ENCODE measurements around the gene OR4X1.
"Not testable (repeated sequence)": the region's sequence is repeated elsewhere in the genome, so short reads cannot be mapped to it uniquely, and the experiment has no call there.

Gene OR4X1, protein sequence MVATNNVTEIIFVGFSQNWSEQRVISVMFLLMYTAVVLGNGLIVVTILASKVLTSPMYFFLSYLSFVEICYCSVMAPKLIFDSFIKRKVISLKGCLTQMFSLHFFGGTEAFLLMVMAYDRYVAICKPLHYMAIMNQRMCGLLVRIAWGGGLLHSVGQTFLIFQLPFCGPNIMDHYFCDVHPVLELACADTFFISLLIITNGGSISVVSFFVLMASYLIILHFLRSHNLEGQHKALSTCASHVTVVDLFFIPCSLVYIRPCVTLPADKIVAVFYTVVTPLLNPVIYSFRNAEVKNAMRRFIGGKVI

DNA sequence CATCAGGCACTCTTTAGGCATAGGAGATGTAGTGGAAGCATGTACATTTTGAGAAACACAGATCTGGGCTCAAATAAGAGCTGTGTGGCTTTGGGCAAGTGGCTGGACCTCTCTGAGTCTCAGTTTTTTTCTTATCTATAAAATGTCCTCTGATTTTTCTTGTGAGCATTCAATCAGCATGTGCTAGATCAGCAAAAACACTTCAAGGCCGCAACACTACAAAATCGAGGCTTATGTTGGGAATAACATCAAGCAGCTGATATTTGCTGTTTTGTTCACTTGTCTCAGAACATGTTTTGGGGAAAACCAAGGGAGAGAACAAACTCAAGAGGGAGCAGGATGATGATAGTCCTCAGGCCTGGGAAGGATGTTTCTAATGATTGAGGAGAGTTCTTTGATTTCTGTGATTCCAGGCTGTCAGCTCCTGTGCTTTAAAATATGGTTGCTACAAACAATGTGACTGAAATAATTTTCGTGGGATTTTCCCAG, at the start of gene OR4X1:
OR4X1 (plus strand) TSS at position 439 of the 489 bp plus-strand sequence; CDS start at position 439, 0 bp downstream.
- Histone ChIP-seq H3F3A (ENCODE audit: control insufficient read depth, insufficient read depth) (no peaks in the 10 kb centered on the region), H3K9me3 (ENCODE audit: control insufficient read depth, insufficient read depth, low read length) (no peaks in the 10 kb centered on the region), H3K4me3 (ENCODE audit: low read length) (no peak within 1 kb of the TSS), H4K20me1 (ENCODE audit: control insufficient read depth, insufficient read depth, low read depth, low read length) (no peaks in the 10 kb centered on the region), H3K27ac (ENCODE audit: low read depth, low read length) (no peak within 1 kb of the TSS), H3K9me2 (replicated peaks; ENCODE audit: control insufficient read depth, low read length) (no peaks in the 10 kb centered on the region), H3K4me2 (ENCODE audit: low read length) (no peak within 1 kb of the TSS), H3K36me3 (ENCODE audit: control insufficient read depth, low read length) (no peaks in the 10 kb centered on the region), H3K79me2 (ENCODE audit: control insufficient read depth, low read length) (no peaks in the 10 kb centered on the region), H3K4me1 (ENCODE audit: control insufficient read depth, low read length) (no peaks in the 10 kb centered on the region), H3K27me3 (ENCODE audit: control insufficient read depth, low read length) (no peaks in the 10 kb centered on the region)
- TF ChIP-seq EZH2phosphoT487 (IDR thresholded peaks at IDR 0.05; ENCODE audit: borderline replicate concordance, low read length) (no peak), CTCF (IDR thresholded peaks at IDR 0.05; ENCODE audit: low read depth, low read length, poor library complexity, severe bottlenecking) (no peak)

DNA sequence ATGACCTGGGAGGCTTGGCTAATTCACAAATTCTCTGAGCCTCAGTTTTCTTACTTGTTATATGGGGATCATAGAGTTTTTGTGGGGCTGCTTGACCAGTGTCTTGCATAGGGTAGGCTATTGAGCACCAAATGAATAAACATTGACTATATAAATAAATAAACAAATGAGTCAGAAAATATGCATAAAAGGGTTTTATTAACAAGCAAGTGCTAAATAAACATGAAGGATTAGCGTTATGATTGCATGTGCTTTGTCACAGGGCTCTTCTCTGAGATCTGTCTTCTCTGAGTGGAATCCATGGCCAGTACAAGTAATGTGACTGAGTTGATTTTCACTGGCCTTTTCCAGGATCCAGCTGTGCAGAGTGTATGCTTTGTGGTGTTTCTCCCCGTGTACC, 47.2 kb upstream of the OR4X1 start, which contains the start of gene OR4B1:
OR4B1 (plus strand) TSS at position 301 of the 400 bp plus-strand sequence; CDS start at position 301, 0 bp downstream.
- Histone ChIP-seq H3K36me3 (ENCODE audit: control insufficient read depth, low read length) (no peaks in the 10 kb centered on the region), H3K79me2 (ENCODE audit: control insufficient read depth, low read length) (no peaks in the 10 kb centered on the region), H3K9me3 (ENCODE audit: control insufficient read depth, insufficient read depth, low read length) (no peaks in the 10 kb centered on the region), H3K4me3 (ENCODE audit: low read length) (no peak within 1 kb of the TSS), H3K9me2 (replicated peaks; ENCODE audit: control insufficient read depth, low read length) (no peaks in the 10 kb centered on the region), H4K20me1 (ENCODE audit: control insufficient read depth, insufficient read depth, low read depth, low read length) (no peaks in the 10 kb centered on the region), H3K27ac (ENCODE audit: low read depth, low read length) (no peak within 1 kb of the TSS), H3F3A (ENCODE audit: control insufficient read depth, insufficient read depth) (no peaks in the 10 kb centered on the region), H3K27me3 (ENCODE audit: control insufficient read depth, low read length) (no peaks in the 10 kb centered on the region), H3K4me1 (ENCODE audit: control insufficient read depth, low read length) (no peaks in the 10 kb centered on the region), H3K4me2 (ENCODE audit: low read length) (no peak within 1 kb of the TSS)
- no peak for TF ChIP-seq EZH2phosphoT487 (IDR thresholded peaks at IDR 0.05; ENCODE audit: borderline replicate concordance, low read length)
- no peak for TF ChIP-seq CTCF (IDR thresholded peaks at IDR 0.05; ENCODE audit: low read depth, low read length, poor library complexity, severe bottlenecking)

DNA sequence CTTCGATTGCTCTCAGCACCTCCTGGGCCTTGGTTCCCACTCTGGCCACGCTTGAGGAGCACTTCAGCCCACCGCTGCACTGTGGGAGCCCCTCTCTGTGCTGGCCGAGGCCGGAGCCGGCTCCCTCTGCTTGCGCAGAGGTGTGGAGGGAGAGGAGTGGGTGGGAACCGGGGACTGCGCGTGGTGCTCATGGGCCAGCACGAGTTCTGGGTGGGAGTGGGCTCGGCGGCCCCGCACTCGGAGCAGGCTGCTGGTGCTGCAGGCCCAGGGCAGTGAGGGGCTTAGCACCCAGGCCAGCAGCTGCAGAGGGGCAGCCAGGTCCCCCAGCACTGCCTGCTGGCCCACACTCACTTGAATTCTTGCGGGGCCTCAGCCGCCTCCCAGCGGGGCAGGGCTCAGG, 34.9 kb upstream of the OR4X1 start:
- TF ChIP-seq EZH2phosphoT487 (IDR thresholded peaks at IDR 0.05; ENCODE audit: borderline replicate concordance, low read length) (no peak), CTCF (IDR thresholded peaks at IDR 0.05; ENCODE audit: low read depth, low read length, poor library complexity, severe bottlenecking) (no peak)
- no peaks in the 10 kb centered on the region for H3F3A ChIP-seq (ENCODE audit: control insufficient read depth, insufficient read depth)
- no peaks in the 10 kb centered on the region for H3K79me2 ChIP-seq (ENCODE audit: control insufficient read depth, low read length)
- H3K27me3 ChIP-seq (ENCODE audit: control insufficient read depth, low read length) = no peaks in the 10 kb centered on the region
- peaks cover 3% of the 10 kb centered on the region; the same call in 1 of the 2 replicates for H3K9me3 ChIP-seq (ENCODE audit: control insufficient read depth, insufficient read depth, low read length)
- no peaks in the 10 kb centered on the region for H3K36me3 ChIP-seq (ENCODE audit: control insufficient read depth, low read length)
- no peaks in the 10 kb centered on the region for H3K9me2 ChIP-seq (replicated peaks; ENCODE audit: control insufficient read depth, low read length)
- no peak overlapping the region for H3K27ac ChIP-seq (ENCODE audit: low read depth, low read length)
- no peaks in the 10 kb centered on the region for H3K4me1 ChIP-seq (ENCODE audit: control insufficient read depth, low read length)
- H3K4me3 ChIP-seq (ENCODE audit: low read length) = no peak overlapping the region
- no peaks in the 10 kb centered on the region for H4K20me1 ChIP-seq (ENCODE audit: control insufficient read depth, insufficient read depth, low read depth, low read length)
- H3K4me2 ChIP-seq (ENCODE audit: low read length) = no peak overlapping the region

DNA sequence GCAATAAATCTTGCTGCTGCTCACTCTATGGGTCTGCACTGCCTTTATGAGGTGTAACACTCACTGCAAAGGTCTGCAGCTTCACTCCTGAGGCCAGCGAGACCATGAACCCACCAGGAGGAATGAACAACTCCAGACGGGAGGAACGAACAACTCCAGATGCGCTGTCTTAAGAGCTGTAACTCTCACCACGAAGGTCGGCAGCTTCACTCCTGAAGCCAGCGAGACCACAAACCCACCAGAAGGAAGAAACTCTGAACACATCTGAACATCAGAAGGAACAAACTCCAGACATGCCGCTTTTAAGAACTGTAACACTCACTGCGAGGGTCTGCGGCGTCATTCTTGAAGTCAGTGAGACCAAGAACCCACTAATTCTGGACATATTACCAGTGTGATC, 33.6 kb upstream of the OR4X1 start:
- not testable (repeated sequence) for H3K79me2 ChIP-seq (ENCODE audit: control insufficient read depth, low read length); H3K27ac ChIP-seq (ENCODE audit: low read depth, low read length); H3K9me3 ChIP-seq (ENCODE audit: control insufficient read depth, insufficient read depth, low read length); H3K4me1 ChIP-seq (ENCODE audit: control insufficient read depth, low read length); H3K4me3 ChIP-seq (ENCODE audit: low read length); H3K36me3 ChIP-seq (ENCODE audit: control insufficient read depth, low read length); H4K20me1 ChIP-seq (ENCODE audit: control insufficient read depth, insufficient read depth, low read depth, low read length); H3K27me3 ChIP-seq (ENCODE audit: control insufficient read depth, low read length); H3K9me2 ChIP-seq (replicated peaks; ENCODE audit: control insufficient read depth, low read length); H3K4me2 ChIP-seq (ENCODE audit: low read length); H3F3A ChIP-seq (ENCODE audit: control insufficient read depth, insufficient read depth)

Measured in DOHH2 (cell line).